Psoas muscle (tissue), 8 donors: ENCODE results near the gene ATAD3A. TPM values are rescaled to one million over a fixed set of nuclear protein-coding genes. Genes with fewer than 3 reads are reported as not detected.

ENCODE experiments used
- ATAC-seq, 4 donors: fragments of 200-7000 bp; cut with Tn5 transposase; one replicate each; pipeline ENCODE4 v1.9.1; 2020; ENCODE audit warnings: moderate library complexity in 3 of 4, mild to moderate bottlenecking in 2 of 4
- DNase-seq, 2 donors: peaks; one replicate each; pipeline ENCODE4 v3.0.0-alpha.2; 2020
- H3K27ac ChIP-seq: fragments of 200-600 bp; one replicate; pipeline ENCODE4 v1.8.0; 2022
- H3K27me3 ChIP-seq, 3 donors: fragments of 200-600 bp in 1 of 3; one replicate each; pipeline versions ENCODE4 v1.6.1 to v1.8.0; 2013 to 2022; ENCODE audit warnings: low read length in 2 of 3, mild to moderate bottlenecking in 2 of 3, moderate library complexity in 1 of 3; ENCODE audit not compliant: insufficient read depth in 3 of 3
- H3K36me3 ChIP-seq, 2 donors: fragments of 200-600 bp in 1 of 2; one replicate each; pipeline versions ENCODE4 v1.6.1 to v1.8.0; 2013 to 2022; ENCODE audit warnings: low read depth in 1 of 2, mild to moderate bottlenecking in 1 of 2, moderate library complexity in 1 of 2; ENCODE audit not compliant: insufficient read depth in 1 of 2
- H3K4me1 ChIP-seq: fragments of 200-600 bp; one replicate; pipeline ENCODE4 v1.8.0; 2022
- H3K4me3 ChIP-seq: fragments of 200-600 bp; one replicate; pipeline ENCODE4 v1.8.0; 2022; ENCODE audit warnings: mild to moderate bottlenecking
- H3K9me3 ChIP-seq: fragments of 200-600 bp; one replicate; pipeline ENCODE4 v1.8.0; 2022
- WGBS, 3 donors: extraction: QIAGEN DNeasy Blood & Tissue Kit; methylation state at CpG; one replicate each; pipeline versions ENCODE4 v1.1.6 to v1.1.7; 2013; 5-methylcytosine and 5-hydroxymethylcytosine counted together
- intact Hi-C, 2 donors: fragments of 100-400 bp; cut with DNase I; formaldehyde crosslinking; loops; one replicate each; pipeline versions ENCODE4 v1.11.0 to v1.14.2; 2022
- polyA plus RNA-seq, 3 donors: library from polyadenylated mRNA; stranded (reverse); fragments of 200-250 nt; gene quantifications; one replicate each; pipeline ENCODE4 v1.2.3, GENCODE V29; 2013
- total RNA-seq, 4 donors: library from RNA; stranded (reverse); fragmentation: NEBNext Ultra II Directional in 2 of 4; extraction: Animal tissue kit (Norgen Biotek cat#: 25700) in 2 of 4; gene quantifications; one replicate each; pipeline versions ENCODE4 v1.2.1 to v1.2.4, GENCODE V29; 2021 to 2023
- TF ChIP-seq, protein P1 (sequence below): fragments of 200-600 bp; IDR thresholded peaks from one replicate; pipeline ENCODE4 v1.8.0; 2022; ENCODE audit warnings: antibody characterized with exemption
- donor health status: healthy with polysubstance abuse.
- donor health status: DM: no; HTN: no; CAD: no; lungs with moderate emphysema.
- donor health status: Bipolar disorder and iron deficiency.
- donor health status: healthy.
- donor health status: DM: yes; HTN: yes; CAD: no.
- donor health status: DM: no; HTN: no; CAD: no.
- donor health status: DM: no; HTN: no; CAD: no.
- donor health status: DM: yes; HTN: yes; CAD: no.

ATAD3A gene
- total and polyA plus RNA-seq, 7 donors: 20.6 to 48.6 (median 33.5) TPM

DNA sequence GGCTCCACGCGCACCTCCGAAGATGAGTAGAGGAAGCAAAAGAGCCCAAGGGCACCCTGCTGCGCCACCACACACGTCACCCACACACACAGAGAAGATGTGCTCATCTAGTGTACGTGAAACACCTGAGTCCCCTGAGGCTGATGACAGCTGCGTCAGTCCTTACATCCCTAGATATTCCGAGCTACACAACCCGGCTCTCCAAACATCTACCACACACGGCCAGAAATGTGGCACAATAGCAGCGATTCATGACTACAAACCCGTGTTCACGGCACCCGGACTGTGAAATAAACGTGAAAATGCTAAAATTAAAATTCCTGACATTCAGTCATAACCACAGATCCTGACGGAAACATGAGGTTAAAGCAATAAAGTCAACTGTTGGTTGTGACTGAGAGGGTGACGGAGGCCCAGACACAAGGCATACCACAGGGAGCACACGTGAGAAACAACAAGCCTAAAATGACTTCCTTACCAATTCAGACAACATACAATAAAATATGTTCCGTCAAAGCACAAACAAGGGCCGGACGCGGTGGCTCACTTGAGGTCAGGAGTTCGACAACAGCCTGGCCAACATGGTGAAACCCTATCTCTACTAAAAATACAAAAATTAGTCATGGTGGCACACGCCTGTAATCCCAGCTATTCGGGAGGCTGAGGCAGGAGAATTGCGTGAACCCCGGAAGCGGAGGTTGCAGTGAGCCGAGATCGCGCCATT, 55.4 kb downstream of the ATAD3A start:
- Histone ChIP-seq H3K4me3 (peak overlapping the region; percentile 41), H3K27me3 (no peaks in the 10 kb centered on the region), H3K27ac (peak overlapping the region; percentile 89), H3K4me1 (peaks cover 41% of the 10 kb centered on the region), H3K36me3 (peaks cover 8 to 55% of the 10 kb centered on the region in 2 donors), H3K9me3 (no peaks in the 10 kb centered on the region)
- TF ChIP-seq, protein P1, sequence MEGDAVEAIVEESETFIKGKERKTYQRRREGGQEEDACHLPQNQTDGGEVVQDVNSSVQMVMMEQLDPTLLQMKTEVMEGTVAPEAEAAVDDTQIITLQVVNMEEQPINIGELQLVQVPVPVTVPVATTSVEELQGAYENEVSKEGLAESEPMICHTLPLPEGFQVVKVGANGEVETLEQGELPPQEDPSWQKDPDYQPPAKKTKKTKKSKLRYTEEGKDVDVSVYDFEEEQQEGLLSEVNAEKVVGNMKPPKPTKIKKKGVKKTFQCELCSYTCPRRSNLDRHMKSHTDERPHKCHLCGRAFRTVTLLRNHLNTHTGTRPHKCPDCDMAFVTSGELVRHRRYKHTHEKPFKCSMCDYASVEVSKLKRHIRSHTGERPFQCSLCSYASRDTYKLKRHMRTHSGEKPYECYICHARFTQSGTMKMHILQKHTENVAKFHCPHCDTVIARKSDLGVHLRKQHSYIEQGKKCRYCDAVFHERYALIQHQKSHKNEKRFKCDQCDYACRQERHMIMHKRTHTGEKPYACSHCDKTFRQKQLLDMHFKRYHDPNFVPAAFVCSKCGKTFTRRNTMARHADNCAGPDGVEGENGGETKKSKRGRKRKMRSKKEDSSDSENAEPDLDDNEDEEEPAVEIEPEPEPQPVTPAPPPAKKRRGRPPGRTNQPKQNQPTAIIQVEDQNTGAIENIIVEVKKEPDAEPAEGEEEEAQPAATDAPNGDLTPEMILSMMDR: no peak
- ATAC-seq (peak; percentile 70 to 82 (median 76)), DNase-seq (peak; percentile 35 to 84)
- intact Hi-C loops: no loop called here
- 34 to 64% (median 38%) methylated on average over 31 of the region's 31 CpGs for WGBS, 3 donors

DNA sequence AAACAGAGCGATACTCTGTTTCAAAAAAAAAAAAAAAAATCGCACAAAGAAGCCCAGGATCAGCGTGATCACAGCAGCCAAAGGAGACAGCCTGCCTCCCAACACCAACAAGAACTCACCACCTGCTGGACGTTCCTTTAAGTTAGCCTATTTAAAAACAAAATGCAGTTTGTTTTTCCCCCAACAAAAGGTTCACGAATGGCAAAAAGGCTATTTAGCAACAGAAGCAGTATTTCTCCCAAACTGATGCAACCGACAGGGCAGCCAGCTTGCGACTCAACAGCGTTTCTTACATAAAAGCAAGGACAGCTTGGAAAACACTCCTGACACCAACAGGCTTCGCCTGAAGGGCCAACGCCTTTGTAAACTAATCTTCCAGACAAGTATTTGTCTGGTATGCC, 55.9 kb downstream of the ATAD3A start:
- ATAC-seq (peak in 1 of 4 donors; percentile 14), DNase-seq (no peak)
- Histone ChIP-seq H3K36me3 (peaks cover 8 to 54% of the 10 kb centered on the region in 2 donors), H3K27me3 (no peaks in the 10 kb centered on the region), H3K9me3 (no peaks in the 10 kb centered on the region), H3K4me3 (peak overlapping the region; percentile 41), H3K4me1 (peaks cover 42% of the 10 kb centered on the region), H3K27ac (peak overlapping the region; percentile 89)
- intact Hi-C loops: no loop called here
- TF ChIP-seq, protein P1: no peak
- 27 to 52% (median 32%) methylated on average over 9 to 10 of the region's 10 CpGs for WGBS, 3 donors

DNA sequence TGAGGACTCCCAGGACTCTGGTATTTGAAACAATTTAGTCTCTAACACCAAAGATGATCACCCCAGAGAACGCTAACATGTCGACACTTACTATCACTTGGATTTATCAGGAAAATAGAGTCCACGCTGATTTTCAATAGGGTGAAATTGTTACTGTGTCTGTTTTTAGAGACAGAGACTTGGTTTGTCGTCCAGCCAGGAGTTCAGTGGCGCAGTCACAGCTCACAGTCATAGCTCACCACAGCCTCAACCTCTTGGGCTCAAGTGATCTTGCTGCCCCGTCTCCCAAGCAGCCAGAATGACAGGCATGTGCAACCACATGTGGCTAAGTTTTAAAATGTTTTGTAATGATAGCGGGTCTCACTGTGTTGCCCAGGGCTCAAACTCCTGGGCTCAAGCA, 57.4 kb downstream of the ATAD3A start:
- H3K4me1 ChIP-seq: peaks cover 50% of the 10 kb centered on the region
- WGBS, 3 donors: 59 to 82% (median 61%) methylated on average over 7 of the region's 7 CpGs
- H3K27me3 ChIP-seq: no peaks in the 10 kb centered on the region
- no peak for DNase-seq
- intact Hi-C loops: no loop called here
- H3K36me3 ChIP-seq: peaks cover 8 to 39% of the 10 kb centered on the region in 2 donors
- TF ChIP-seq, protein P1: no peak
- no peaks in the 10 kb centered on the region for H3K9me3 ChIP-seq
- peak overlapping the region; percentile 89 for H3K27ac ChIP-seq
- peak; percentile 37 to 52 (median 47) for ATAC-seq
- H3K4me3 ChIP-seq: no peak overlapping the region

DNA sequence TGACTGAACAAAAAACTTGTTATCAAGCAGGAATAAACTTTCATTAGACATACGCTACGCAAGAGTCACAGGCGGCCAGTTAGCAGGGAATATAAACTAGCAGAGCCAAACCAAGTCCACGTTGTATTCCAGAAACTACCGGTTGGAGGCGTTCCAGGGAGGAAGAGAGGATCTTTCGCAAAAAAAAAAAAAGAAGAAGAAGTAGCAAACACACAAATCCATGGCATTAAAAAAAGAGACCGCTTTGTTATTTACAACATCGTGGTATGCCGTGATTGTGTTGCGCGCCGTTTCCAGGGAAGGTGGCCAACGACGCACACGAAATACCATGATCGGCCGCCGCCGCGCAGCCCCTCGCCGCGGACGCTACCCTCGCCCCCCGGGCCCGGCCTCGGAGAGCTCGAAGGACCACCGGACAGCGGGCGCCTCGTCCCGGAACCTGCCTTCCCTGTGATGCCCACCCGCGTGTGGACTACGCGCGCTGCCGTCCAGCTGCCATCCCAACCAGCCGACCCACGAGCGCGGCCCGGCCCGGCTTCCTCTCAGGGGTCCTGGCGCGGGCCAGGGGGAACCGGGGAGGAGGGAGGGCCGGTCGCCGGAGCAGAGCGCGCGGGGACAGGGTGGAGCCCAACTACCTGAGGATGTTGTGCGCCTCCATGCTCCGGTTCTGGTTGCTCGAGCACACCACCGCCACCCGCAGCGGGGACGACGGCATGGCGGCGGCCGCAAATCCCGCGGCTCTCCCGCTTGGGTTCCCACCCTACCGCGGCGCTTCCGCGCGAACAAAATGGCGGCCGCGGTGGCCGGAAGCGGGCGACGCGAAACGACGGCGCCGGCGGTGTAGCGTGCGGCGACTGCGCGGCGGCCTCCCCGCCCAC, 62.1 kb downstream of the ATAD3A start:
- peaks cover 23% of the 10 kb centered on the region for H3K4me1 ChIP-seq
- WGBS, 3 donors: 0 to 1% (median 0%) methylated on average over 45 to 96 of the region's 96 CpGs
- intact Hi-C loops: no loop called here

More for the DNA sequence above, 62.1 kb downstream of the ATAD3A start:
- Histone ChIP-seq H3K27ac (peak overlapping the region; percentile 100), H3K9me3 (no peaks in the 10 kb centered on the region), H3K4me3 (peak overlapping the region; percentile 98), H3K36me3 (peaks cover 0 to 24% of the 10 kb centered on the region in 2 donors), H3K27me3 (no peaks in the 10 kb centered on the region)
- DNase-seq (peak; percentile 72 to 84), ATAC-seq (peak; percentile 69 to 76 (median 72))
- TF ChIP-seq, protein P1: peak; percentile 10
